ENCODE data around the gene LAMC3. TPM values are rescaled to one million over a fixed set of nuclear protein-coding genes. Genes with fewer than 3 reads are reported as not detected.
"Not testable (repeated sequence)": the region's sequence is repeated elsewhere in the genome, so short reads cannot be mapped to it uniquely, and the experiment has no call there.

The LAMC3 gene
- total and polyA plus RNA-seq, 8 donors: 0.61 to 9.6 (median 0.93) TPM; not detected in 1

GRCh38 chr9:130999245-130999623, 9.7 kb upstream of the LAMC3 start:
- DNase-seq: no peak
- intact Hi-C loops (cut with DNase I; ENCODE audit: low total_unique reads): no loop called here
- TF ChIP-seq POLR2AphosphoS5 (IDR thresholded peaks at IDR 0.05) (no peak), CTCF (IDR thresholded peaks at IDR 0.05) (no peak), POLR2A (IDR thresholded peaks at IDR 0.05) (no peak), EP300 (IDR thresholded peaks at IDR 0.05) (no peak)
- no peak overlapping the region for H3K27ac ChIP-seq
- 61 to 65% (median 62%) methylated on average over 3 of the region's 3 CpGs for WGBS, 5 donors
- peaks cover 0 to 82% (median 23%) of the 10 kb centered on the region in 3 donors for H3K27me3 ChIP-seq
- H3K36me3 ChIP-seq: no peaks in the 10 kb centered on the region
- peaks cover 0 to 8% (median 2%) of the 10 kb centered on the region in 4 donors for H3K4me1 ChIP-seq
- no peak overlapping the region for H3K4me3 ChIP-seq
- no peaks in the 10 kb centered on the region for H3K9me3 ChIP-seq

GRCh38 chr9:131000526-131000925, 8.4 kb upstream of the LAMC3 start:
- intact Hi-C loops (cut with DNase I; ENCODE audit: low total_unique reads); H3K4me1 ChIP-seq; DNase-seq: not testable (repeated sequence)

GRCh38 chr9:131001021-131001420, 8.0 kb upstream of the LAMC3 start:
- H3K4me3 ChIP-seq: no peak overlapping the region

More at GRCh38 chr9:131000526-131000925, 8.4 kb upstream of the LAMC3 start:
- not testable (repeated sequence) for H3K27ac ChIP-seq, H3K9me3 ChIP-seq, H3K4me3 ChIP-seq, H3K36me3 ChIP-seq
- H3K27me3 ChIP-seq: peaks cover 0 to 72% (median 23%) of the 10 kb centered on the region in 3 donors
- WGBS, 5 donors: 87 to 91% (median 90%) methylated on average over 9 of the region's 9 CpGs

GRCh38 chr9:131001990-131002389, 7.0 kb upstream of the LAMC3 start:
- 82 to 86% (median 85%) methylated on average over 7 of the region's 7 CpGs for WGBS, 5 donors
- no peak for DNase-seq
- TF ChIP-seq EP300 (IDR thresholded peaks at IDR 0.05) (no peak), POLR2A (IDR thresholded peaks at IDR 0.05) (no peak), POLR2AphosphoS5 (IDR thresholded peaks at IDR 0.05) (no peak), CTCF (IDR thresholded peaks at IDR 0.05) (no peak)

More at GRCh38 chr9:131001021-131001420, 8.0 kb upstream of the LAMC3 start:
- no peaks in the 10 kb centered on the region for H3K9me3 ChIP-seq
- H3K27me3 ChIP-seq: peaks cover 0 to 70% (median 23%) of the 10 kb centered on the region in 3 donors
- TF ChIP-seq CTCF (IDR thresholded peaks at IDR 0.05): no peak
- TF ChIP-seq POLR2AphosphoS5 (IDR thresholded peaks at IDR 0.05): no peak
- TF ChIP-seq EP300 (IDR thresholded peaks at IDR 0.05): no peak
- TF ChIP-seq POLR2A (IDR thresholded peaks at IDR 0.05): no peak
- 33 to 60% (median 45%) methylated on average over 3 of the region's 3 CpGs for WGBS, 5 donors
- DNase-seq: no peak
- H3K4me1 ChIP-seq: no peaks in the 10 kb centered on the region
- intact Hi-C loops (cut with DNase I; ENCODE audit: low total_unique reads): no loop called here
- H3K27ac ChIP-seq: no peak overlapping the region
- H3K36me3 ChIP-seq: no peaks in the 10 kb centered on the region

GRCh38 chr9:131006601-131007000, 2.4 kb upstream of the LAMC3 start:
- Histone ChIP-seq H3K36me3 (no peaks in the 10 kb centered on the region), H3K27ac (no peak overlapping the region), H3K4me1 (peaks cover 0 to 11% (median 9%) of the 10 kb centered on the region in 4 donors), H3K9me3 (no peaks in the 10 kb centered on the region), H3K27me3 (peaks cover 6 to 68% (median 31%) of the 10 kb centered on the region in 3 donors), H3K4me3 (no peak overlapping the region)
- 81 to 90% (median 86%) methylated on average over 4 of the region's 4 CpGs for WGBS, 5 donors
- DNase-seq: no peak
- intact Hi-C loops (cut with DNase I; ENCODE audit: low total_unique reads): no loop called here
- no peak for TF ChIP-seq CTCF (IDR thresholded peaks at IDR 0.05)

More at GRCh38 chr9:131001990-131002389, 7.0 kb upstream of the LAMC3 start:
- Histone ChIP-seq H3K27ac (no peak overlapping the region), H3K36me3 (no peaks in the 10 kb centered on the region), H3K4me1 (no peaks in the 10 kb centered on the region), H3K9me3 (no peaks in the 10 kb centered on the region), H3K27me3 (peaks cover 0 to 68% (median 23%) of the 10 kb centered on the region in 3 donors), H3K4me3 (no peak overlapping the region)
- intact Hi-C loops (cut with DNase I; ENCODE audit: low total_unique reads): no loop called here

All from stomach (tissue), 9 donors.